ENCODE results near the gene MGP.

GRCh38 chr12:14849661-14850060 lies 36.0 kb downstream of the MGP start:
- TF ChIP-seq POLR2A (IDR thresholded peaks at IDR 0.05; ENCODE audit: low read length) (no peak), GATA1 (IDR thresholded peaks at IDR 0.05; ENCODE audit: low read depth, low read length) (no peak)

Data from erythroblast (primary cell).